ENCODE data around the gene LOXHD1.

The LOXHD1 gene

GRCh38 chr18:46563317-46563716 lies 93.7 kb downstream of the LOXHD1 start:
- no peak overlapping the region for H3K4me3 ChIP-seq (ENCODE audit: low read length)
- TF ChIP-seq ZNF274 (IDR thresholded peaks at IDR 0.05; ENCODE audit: low read depth, low read length): no peak

DNA sequence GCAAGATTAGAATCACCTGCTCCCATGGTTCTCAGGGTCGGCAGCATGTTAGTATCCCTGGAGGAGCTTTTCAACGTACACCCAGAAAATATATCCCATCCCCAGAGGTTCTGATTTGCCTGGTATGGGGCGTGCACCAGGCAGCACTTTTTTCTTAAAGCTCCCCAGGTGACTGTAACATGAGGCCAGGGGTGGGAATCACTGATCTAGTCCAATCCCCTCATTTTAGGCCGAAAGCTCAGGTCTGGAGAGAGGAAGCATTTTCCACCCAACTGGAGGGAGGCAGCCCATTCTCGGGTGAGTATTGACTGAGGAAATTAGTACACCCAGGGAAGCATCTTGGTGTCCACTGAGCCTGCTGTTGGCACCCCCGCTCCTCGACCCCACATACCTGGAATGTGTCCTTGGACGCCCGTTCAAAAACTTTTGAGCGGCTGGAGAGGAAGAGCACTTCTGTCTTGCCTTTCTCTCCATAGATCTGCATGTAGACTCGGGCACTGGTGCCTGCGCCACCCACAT lies 94.3 kb downstream of the LOXHD1 start:
- no peak overlapping the region for H3K4me3 ChIP-seq (ENCODE audit: low read length)
- no peak for TF ChIP-seq ZNF274 (IDR thresholded peaks at IDR 0.05; ENCODE audit: low read depth, low read length)

GRCh38 chr18:46560671-46561045 lies 96.4 kb downstream of the LOXHD1 start:
- H3K4me3 ChIP-seq (ENCODE audit: low read length): no peak overlapping the region
- no peak for TF ChIP-seq ZNF274 (IDR thresholded peaks at IDR 0.05; ENCODE audit: low read depth, low read length)

DNA sequence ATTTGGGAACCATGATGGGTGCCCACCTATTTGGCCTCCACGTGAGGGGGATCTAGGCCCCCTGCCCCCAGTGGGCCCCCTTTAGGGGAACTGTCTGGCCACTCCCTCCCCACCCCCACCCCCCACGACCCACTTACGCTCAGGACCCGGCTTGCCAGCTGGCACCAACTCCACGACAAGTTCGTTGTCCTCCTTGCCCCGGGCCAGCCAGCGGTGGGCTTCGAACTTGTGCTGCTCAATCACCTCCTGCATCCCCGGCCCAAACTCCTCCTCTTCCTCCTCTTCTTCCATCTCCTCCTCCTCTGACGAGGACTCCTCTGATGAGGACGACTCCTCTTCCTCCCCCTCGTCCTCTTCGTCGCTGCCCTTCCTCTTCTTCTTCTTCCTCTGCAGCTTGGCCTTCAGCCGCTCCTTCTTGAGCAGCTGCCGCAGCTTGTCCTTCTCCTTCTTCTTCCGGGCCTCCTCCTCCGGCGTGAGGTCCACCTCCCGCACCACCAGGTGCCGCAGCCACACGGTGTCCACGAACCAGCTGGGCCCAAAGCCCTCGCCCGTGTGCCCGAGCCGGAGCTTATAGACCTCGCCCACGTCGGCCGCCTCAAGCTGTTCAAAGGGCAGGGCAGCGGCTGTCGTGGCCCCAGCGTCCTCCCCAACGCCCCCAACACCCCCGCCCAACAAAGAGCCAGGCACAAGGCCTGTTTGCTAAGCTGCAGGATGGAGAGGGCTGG lies 96.9 kb downstream of the LOXHD1 start:
- H3K4me3 ChIP-seq (ENCODE audit: low read length): no peak overlapping the region
- no peak for TF ChIP-seq ZNF274 (IDR thresholded peaks at IDR 0.05; ENCODE audit: low read depth, low read length)

DNA sequence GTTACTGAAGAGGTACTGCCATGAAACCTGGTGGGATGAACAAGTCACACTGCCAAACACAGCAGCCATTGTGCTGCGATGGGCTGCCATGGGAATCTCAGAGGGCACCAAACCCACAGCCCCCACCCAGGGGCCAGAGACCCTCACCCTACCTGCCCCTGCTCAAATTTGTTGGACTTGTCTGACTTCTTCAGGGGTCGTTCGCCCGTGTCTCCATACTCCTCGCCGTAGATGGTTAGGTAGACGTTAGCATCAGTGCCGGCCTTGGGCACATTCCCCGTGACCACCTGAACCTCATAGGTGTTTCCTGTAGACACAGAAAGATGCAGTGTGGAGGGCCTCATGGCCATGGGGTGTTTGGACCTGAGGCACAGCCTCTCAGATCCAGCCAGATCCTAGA lies 97.7 kb downstream of the LOXHD1 start:
- no peak for TF ChIP-seq ZNF274 (IDR thresholded peaks at IDR 0.05; ENCODE audit: low read depth, low read length)
- H3K4me3 ChIP-seq (ENCODE audit: low read length): no peak overlapping the region

DNA sequence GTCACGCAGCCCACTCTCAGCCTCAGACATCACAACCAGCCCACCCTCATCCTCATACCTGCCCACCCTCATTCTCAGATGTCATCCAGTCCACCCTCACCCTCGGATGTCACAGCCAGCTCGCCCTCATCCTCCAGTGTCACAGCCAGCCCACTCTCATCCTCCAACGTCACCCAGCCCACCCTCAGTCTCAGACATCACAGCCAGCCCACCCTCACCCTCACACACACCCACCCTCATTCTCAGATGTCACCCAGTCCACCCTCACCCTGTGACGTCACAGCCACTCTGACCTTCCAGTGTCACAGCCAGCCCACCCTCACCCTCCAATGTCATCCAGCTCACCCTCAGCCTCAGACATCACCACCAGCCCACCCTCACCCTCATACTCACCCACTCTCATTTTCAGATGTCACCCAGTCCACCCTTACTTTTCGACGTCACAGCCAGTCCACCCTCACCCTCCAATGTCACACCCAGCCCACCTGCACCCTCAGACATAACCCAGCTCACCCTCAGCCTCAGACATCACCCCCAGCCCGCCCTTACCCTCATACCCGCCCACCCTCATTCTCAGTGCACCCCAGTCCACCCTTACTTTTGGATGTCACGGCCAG lies 100.3 kb downstream of the LOXHD1 start:
- no peak for TF ChIP-seq ZNF274 (IDR thresholded peaks at IDR 0.05; ENCODE audit: low read depth, low read length)
- H3K4me3 ChIP-seq (ENCODE audit: low read length): no peak overlapping the region

DNA sequence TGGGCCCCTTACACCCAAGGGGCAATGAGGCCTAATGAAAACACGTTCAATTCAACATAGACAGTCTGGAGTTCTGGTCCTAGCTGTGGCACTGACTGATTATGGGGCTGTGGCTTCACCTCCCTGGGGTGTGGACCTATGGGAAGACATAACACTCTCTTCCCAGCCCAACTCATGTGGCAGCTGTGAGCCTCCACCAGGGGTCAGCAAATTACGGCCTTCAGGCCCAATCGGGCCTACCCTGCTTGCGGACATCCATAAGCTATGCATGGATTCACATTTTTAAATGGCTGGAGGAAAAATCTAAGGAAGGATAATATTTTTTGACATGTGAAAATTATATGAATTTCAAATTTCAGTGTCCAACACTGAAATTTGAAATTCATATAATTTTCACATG lies 101.3 kb downstream of the LOXHD1 start:
- H3K4me3 ChIP-seq (ENCODE audit: low read length): no peak overlapping the region
- TF ChIP-seq ZNF274 (IDR thresholded peaks at IDR 0.05; ENCODE audit: low read depth, low read length): no peak

GRCh38 chr18:46555213-46555612 lies 101.8 kb downstream of the LOXHD1 start:
- TF ChIP-seq ZNF274 (IDR thresholded peaks at IDR 0.05; ENCODE audit: low read depth, low read length): no peak
- no peak overlapping the region for H3K4me3 ChIP-seq (ENCODE audit: low read length)

- TF ChIP-seq ZNF274 (IDR thresholded peaks at IDR 0.05; ENCODE audit: low read depth, low read length): no peak
- no peak overlapping the region for H3K4me3 ChIP-seq (ENCODE audit: low read length)
Measured at GRCh38 chr18:46554406-46555080, 102.5 kb downstream of the LOXHD1 start.

DNA sequence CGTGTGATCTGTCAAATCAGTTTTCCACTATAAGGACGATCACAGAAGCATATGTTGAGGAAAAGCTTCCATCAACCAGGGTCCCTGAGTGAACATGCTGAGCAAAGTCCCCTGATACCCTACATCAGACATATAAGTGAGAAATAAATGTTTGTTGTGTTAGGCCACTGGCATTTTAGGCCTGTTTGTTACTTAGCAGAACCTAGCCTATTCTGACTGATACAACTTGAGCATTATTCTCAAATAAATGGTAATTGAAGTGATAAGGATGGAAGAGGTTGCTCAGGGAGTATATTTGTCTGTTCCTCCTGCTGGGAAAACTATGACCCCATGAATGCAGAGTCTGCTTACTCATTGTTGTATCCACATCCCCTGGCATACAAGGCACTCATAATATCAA lies 106.4 kb downstream of the LOXHD1 start:
- TF ChIP-seq ZNF274 (IDR thresholded peaks at IDR 0.05; ENCODE audit: low read depth, low read length): no peak
- no peak overlapping the region for H3K4me3 ChIP-seq (ENCODE audit: low read length)

GRCh38 chr18:46547520-46547919 lies 109.5 kb downstream of the LOXHD1 start:
- H3K4me3 ChIP-seq (ENCODE audit: low read length): no peak overlapping the region
- TF ChIP-seq ZNF274 (IDR thresholded peaks at IDR 0.05; ENCODE audit: low read depth, low read length): no peak

DNA sequence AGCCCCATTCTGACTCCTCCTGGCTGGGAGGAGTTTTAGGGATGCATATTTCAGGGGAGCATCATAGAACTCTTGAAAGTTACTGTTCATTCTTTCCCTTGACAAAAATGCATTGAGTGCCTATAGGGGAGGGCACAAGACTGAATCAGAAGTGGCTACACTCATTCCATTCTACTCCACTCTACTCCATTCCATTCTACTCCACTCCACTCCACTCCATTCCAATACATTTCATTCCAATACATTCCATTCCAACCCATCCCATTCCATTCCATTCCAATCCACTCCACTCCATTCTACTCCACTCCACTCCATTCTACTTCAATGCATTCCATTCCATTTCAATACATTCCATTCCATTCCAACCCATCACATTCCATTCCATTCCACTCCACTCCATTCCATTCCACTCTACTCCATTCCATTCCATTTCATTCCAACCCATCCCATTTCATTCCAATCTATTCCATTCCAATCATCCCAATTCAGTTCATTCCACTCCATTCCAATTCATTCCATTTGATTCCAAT lies 110.8 kb downstream of the LOXHD1 start:
- TF ChIP-seq ZNF274 (IDR thresholded peaks at IDR 0.05; ENCODE audit: low read depth, low read length): no peak

GRCh38 chr18:46542545-46542944 lies 114.5 kb downstream of the LOXHD1 start:
- no peak overlapping the region for H3K4me3 ChIP-seq (ENCODE audit: low read length)
- no peak for TF ChIP-seq ZNF274 (IDR thresholded peaks at IDR 0.05; ENCODE audit: low read depth, low read length)

More for the DNA sequence above, 110.8 kb downstream of the LOXHD1 start:
- no peak overlapping the region for H3K4me3 ChIP-seq (ENCODE audit: low read length)

DNA sequence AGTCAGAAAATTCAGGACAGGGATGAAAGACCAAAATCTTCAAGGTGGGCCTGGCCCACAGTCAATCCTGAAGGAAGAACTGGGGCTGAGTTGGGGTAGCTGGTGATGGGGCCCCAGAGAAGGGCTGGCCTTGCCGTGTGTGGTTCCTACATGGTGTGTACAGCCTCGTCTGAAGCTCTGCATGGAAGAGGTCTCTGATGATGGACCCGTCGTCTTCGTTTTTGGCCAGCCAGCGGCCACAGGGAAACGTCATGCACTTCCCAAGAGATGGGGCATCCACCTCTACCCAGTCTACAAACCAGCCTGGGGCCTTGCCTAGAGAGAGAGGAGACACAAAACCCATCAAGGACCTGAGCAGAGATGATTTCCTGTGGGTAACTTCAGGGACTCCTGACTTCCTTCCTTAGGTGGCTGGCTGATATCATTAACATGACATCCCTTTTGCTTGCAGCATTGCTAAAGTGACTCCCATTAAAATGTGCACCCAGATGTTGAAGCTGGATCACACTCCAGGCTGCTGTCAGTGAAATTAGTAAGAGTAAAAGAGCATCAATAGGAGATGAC lies 115.3 kb downstream of the LOXHD1 start:
- TF ChIP-seq ZNF274 (IDR thresholded peaks at IDR 0.05; ENCODE audit: low read depth, low read length): no peak
- H3K4me3 ChIP-seq (ENCODE audit: low read length): no peak overlapping the region
